PFSK-1 (cell line): ENCODE data around the gene UFSP1.

Experiments used
- TAF1 ChIP-seq: IDR thresholded peaks from 2 replicates; pipeline ENCODE4 v1.6.1; 2012; ENCODE audit warnings: low read length, control low read depth, borderline replicate concordance; ENCODE audit not compliant: insufficient read depth
- TF ChIP-seq, protein P1 (sequence below), 2 experiments: IDR thresholded peaks; 2 replicates each; pipeline versions ENCODE4 v1.6.1 to v1.8.0; 2011 to 2012; ENCODE audit warnings: low read depth in 2 of 2, low read length in 2 of 2, control low read depth in 1 of 2, inconsistent platforms in 1 of 2, mild to moderate bottlenecking in 1 of 2, moderate library complexity in 1 of 2; ENCODE audit not compliant: insufficient read depth in 1 of 2

DNA sequence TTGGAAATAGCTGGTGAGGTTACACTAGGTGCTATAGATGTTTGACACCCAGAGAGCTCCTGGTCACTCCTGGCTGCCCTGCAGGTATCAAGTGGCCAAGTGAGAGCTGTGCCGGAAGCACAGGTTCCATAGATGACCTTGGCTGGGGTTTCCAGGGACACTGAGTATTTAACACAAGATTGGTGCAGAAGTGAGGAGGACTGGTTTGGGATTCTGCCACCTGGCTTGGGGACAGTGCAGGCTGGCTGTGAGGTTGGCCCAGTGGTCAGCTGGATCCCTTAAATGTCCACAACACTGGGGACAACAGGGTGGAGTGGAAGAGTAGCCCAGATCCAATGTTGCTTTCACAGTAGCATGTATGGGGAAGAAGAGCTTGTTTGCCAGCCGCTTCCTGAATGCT lies 11.5 kb upstream of the UFSP1 start:
- TF ChIP-seq, protein P1, sequence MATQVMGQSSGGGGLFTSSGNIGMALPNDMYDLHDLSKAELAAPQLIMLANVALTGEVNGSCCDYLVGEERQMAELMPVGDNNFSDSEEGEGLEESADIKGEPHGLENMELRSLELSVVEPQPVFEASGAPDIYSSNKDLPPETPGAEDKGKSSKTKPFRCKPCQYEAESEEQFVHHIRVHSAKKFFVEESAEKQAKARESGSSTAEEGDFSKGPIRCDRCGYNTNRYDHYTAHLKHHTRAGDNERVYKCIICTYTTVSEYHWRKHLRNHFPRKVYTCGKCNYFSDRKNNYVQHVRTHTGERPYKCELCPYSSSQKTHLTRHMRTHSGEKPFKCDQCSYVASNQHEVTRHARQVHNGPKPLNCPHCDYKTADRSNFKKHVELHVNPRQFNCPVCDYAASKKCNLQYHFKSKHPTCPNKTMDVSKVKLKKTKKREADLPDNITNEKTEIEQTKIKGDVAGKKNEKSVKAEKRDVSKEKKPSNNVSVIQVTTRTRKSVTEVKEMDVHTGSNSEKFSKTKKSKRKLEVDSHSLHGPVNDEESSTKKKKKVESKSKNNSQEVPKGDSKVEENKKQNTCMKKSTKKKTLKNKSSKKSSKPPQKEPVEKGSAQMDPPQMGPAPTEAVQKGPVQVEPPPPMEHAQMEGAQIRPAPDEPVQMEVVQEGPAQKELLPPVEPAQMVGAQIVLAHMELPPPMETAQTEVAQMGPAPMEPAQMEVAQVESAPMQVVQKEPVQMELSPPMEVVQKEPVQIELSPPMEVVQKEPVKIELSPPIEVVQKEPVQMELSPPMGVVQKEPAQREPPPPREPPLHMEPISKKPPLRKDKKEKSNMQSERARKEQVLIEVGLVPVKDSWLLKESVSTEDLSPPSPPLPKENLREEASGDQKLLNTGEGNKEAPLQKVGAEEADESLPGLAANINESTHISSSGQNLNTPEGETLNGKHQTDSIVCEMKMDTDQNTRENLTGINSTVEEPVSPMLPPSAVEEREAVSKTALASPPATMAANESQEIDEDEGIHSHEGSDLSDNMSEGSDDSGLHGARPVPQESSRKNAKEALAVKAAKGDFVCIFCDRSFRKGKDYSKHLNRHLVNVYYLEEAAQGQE (IDR thresholded peaks at IDR 0.05; ENCODE audit: insufficient read depth in 1 of 2, low read depth in 2 of 2, low read length in 2 of 2) = no peak
- no peak for TF ChIP-seq TAF1
